Measurements from ENCODE around the gene TYK2.

DNA sequence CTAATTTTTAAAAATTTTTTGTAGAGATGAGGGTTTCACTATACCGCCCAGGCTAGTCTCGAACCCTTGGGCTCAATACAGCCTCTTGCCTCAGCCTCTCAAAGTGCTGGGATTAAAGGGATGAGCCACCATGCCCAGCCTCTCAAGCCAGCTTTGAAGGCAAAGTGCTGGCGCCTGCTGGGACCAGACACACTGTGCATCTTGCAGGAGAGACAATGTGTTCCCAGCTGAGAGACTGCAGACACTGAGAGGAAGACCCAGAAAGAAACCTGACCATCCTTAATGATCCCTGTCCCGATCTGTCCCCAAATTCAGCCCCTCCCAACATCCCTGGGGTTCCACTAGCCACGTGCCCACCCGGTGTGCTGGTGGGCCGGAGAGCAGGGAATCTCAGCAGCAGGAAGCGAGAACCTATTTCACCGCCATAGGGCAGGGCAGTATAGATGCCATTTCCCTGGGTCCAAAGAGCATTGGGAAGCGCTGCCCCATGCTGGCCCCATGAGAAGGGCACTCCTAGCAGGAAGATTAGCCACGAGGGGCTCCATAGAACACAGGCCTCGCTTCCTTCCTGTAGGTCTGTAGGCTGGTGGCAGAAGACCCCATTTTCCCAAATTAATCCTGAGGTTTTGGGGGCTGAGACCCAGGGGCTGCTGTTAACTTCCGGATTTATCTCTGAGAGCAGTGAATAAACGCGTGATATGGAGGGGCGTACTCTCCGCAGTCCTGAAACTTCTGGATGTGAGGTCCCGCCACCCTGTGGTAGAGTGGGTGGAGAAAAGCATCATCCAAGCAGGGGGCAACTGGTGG lies 48.0 kb downstream of the TYK2 start:
- TF ChIP-seq, protein P1, sequence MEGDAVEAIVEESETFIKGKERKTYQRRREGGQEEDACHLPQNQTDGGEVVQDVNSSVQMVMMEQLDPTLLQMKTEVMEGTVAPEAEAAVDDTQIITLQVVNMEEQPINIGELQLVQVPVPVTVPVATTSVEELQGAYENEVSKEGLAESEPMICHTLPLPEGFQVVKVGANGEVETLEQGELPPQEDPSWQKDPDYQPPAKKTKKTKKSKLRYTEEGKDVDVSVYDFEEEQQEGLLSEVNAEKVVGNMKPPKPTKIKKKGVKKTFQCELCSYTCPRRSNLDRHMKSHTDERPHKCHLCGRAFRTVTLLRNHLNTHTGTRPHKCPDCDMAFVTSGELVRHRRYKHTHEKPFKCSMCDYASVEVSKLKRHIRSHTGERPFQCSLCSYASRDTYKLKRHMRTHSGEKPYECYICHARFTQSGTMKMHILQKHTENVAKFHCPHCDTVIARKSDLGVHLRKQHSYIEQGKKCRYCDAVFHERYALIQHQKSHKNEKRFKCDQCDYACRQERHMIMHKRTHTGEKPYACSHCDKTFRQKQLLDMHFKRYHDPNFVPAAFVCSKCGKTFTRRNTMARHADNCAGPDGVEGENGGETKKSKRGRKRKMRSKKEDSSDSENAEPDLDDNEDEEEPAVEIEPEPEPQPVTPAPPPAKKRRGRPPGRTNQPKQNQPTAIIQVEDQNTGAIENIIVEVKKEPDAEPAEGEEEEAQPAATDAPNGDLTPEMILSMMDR (conservative IDR thresholded peaks at IDR 0.05 in 1 of 2, IDR thresholded peaks at IDR 0.05 in 1 of 2; ENCODE audit: extremely low read depth in 1 of 2, insufficient read depth in 1 of 2, low read depth in 1 of 2, low read length in 2 of 2): peak in 1 of 2 donors; percentile 3
- TF ChIP-seq EZH2 (IDR thresholded peaks at IDR 0.05; ENCODE audit: borderline replicate concordance, low read length): no peak
